Measurements from ENCODE around the gene HUWE1.

Gene HUWE1

DNA sequence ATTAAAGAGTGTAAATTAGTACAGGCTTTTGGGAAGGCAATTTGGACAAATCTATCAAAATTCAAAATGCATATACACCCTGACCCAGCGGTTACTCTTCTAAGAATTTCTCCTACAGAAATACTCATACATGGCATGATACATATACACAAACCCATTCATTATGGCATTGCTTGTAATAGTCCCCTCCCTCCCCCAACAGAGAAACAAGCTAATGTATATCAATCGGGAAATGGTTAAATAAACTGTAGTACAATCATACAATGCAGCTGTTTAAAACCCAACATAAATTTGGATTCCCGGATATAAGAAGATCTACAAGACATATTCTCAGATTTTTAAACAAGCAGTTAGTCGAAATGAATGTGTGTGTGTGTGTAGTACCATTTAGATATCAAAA, 808 bp downstream of the HUWE1 start:
- no peak for DNase-seq

DNA sequence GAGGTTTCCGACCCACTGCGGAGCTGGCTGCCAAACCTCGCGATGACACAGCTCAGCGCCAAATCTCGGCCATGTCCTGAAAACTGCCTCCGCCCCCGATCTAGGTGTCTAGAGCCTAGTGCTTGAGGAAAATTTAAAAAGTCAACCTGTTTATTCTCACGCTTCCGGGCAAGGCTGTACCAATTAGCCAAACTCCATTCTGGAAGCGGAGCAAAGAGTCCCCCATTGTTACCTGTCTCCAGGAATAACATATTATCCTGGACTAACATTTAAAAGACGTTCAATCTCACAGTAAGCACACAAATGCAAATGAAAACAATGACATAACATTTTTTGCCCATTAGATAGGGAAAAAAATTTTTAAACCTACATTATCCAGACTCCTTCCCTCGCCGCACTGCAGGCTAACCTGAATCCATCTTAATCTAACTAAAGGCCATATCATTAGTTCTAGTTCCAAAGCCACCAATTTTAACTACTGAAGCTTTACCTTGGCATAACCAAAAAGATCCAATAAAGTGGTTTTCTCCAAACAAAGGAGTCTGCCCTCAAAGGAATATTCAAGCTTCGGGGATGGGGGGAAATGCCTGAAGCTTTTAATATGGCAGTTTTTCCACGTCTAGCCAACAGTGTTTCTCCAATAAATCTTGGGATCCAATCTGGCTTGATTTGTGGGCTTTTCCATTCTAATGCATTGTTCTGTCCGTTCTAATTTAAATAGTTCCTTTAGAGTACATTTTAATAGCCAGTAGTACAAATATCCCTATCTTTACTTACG, 1.9 kb downstream of the HUWE1 start:
- no peak for DNase-seq

DNA sequence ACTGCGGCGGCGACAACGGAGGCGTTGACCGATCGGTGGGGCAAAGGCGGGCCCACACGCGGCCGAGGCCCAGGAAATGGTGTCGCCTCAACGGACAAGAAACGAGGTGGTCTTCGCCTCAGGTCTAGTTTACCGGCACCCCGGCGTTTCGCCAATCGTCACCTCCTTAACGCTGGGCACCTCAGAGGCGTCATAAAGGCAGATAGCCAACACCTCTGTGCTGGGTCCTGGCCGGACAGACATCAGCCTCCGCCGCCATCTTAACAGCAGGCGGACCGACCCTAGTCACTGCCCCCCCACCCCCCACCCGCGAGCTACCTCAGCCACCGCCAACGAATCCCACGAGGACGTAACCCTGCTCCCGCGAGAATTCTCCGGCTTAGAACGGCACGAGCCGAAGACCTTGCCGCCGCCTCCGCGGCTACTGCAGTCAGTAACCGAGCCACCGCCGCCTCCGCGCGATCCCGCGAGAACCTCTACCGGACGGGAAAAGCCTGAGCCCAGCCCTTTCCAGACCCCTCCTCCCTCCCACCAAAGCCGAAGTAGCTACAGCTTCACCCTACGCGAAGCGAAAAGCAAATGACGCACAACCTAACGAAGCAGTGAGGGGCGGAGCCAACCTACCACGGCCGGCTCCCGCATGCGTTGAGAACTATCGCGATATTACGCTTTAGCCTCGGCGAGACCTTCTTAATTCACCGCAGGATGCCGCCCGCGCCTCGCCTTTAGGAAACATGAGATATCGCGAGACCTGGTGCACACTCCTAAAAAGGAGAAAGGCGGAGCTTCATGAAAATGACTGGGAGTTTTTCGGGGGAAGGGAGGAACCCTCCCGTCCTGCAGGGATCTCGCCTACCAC, 2.7 kb downstream of the HUWE1 start:
- DNase-seq = peak; percentile 94

DNA sequence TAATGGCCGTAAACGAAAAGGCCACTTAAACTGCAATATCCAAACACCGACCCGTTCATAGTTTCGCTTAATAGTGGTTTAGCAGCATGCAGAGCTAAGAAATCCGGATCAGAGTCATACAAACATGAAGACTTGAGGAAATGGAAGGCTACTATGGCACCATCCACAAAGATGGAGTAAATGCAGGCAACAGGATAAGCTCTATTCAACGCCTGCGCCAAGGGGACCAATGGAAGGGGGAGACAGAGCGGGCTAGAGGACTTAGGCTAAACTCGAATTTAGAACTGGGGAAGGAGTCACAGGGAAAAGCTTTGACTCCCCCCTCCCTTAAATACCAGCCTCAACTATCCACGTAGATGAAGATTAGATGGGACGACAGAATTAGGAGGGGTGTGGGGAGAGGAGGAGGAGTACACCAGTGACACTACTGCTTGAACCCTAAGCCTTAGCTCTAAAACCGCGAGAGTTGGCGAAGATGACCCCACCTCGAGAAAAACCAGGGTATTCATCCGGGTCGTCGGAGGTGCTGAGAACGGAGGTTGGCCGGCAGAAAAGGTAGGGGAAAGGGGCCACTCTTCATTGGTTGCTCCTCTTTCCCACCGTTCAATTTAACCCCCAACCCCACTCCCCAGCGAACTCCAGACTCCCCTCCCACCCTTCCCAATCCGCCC, 3.5 kb downstream of the HUWE1 start:
- peak; percentile 37 for DNase-seq

DNA sequence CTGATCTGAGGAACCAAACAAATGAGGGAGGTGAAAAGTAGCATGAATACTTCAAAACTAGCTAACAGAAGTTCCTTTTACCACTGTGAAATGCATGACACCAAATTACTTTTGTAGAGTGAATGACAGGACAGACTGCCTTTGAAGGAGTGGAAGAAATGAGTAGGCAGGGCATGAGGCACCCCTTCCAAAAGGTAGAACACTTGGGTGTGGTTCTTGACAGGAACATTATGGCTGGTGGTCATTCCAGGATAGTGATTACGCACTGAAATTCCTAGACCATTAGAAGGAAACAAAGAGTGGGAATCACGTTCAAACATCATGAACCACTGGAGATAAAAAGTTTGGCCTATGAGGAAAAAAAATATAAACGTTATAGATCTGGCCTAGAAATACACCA, 4.9 kb downstream of the HUWE1 start:
- no peak for DNase-seq

DNA sequence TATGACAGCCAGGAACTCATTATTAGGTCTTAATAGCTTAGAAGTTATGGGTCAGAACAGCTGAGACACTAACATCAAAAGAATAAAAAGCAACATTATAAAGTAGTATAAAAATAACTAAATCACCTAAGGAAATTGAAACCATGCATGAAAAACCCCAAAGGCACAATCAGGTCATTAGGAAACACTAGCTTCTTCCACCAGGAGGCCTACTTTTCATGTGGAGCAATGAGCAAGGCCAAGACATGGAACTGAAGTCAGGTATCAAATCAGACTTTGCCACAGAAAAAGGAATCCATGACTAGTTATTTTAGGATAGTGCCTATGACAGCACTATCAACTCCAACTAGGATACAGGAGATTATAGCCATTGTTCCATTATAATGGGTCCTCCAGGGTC, 7.9 kb downstream of the HUWE1 start:
- no peak for DNase-seq

DNA sequence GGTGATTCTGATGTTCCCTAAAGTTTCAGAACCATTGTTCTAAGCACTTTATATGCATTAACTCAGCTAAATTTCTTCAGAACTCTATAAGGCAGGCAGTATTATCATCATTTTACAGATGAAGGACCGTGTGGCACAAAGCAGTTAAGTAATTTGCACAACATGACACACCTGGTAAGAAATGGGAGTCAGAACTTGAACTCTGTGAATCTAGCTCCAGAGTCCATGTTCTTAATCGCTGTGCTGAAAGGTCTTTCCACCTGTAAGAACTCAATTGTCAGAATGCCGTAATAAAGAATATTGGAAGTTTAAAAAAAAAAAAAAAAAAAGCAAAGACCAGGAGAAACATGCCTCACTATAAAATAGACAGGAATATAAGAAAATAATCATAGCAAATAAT, 9.2 kb downstream of the HUWE1 start:
- no peak for DNase-seq

DNA sequence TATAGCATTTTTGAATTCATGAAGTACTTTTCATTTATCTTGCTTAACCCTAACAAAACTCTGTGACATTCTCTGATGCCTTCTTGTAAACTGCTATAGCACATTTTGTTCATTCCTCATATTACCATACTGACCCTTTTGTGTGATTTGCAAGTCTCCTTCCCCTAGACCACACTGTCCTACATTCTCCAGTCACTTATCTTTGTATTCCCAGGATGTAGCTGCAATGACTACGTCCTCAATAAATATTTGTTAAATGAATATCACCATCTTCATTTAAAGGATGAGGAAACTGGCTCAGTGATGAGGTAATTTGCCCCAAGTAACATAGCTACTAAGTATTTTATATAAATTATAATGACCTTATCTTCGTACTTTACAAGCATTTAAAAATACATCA, 11.9 kb downstream of the HUWE1 start:
- no peak for DNase-seq

DNA sequence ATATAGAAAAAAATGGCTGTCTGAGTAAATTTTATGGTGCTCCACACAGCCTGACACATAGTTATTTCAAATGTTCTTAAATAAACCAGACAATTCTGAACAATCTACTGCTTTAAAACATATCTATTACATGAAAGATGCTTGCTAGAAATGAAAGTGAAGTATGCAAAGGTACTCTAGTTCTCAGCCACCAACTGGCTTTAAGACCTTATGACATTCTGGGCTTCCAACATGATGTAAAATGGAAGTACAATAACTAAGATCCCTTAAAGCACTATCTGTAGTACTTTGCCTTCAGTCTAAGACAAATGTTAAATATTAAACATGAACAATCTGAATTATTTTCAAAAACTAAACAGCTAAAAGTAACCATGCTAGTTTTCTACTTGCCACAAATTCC, 17.3 kb downstream of the HUWE1 start:
- no peak for DNase-seq

DNA sequence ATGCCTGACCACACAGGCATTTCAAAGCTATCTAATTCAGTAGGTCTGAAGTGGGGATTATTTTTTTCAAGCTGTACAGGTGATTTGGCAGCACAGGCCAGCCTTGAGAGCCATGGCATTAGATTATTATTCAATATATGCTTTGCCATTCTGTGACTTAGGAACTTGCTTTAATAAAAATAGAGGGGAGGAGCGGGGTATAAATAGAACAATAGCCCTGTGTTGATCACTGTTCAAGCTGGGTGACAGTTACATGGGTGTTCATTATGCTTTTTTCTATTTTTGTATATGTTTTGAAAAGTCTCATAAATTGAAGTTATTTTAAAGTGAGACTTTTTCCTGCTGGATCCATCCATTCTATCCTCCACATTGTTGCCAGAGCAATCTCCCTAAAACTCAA, 20.3 kb downstream of the HUWE1 start:
- no peak for DNase-seq

DNA sequence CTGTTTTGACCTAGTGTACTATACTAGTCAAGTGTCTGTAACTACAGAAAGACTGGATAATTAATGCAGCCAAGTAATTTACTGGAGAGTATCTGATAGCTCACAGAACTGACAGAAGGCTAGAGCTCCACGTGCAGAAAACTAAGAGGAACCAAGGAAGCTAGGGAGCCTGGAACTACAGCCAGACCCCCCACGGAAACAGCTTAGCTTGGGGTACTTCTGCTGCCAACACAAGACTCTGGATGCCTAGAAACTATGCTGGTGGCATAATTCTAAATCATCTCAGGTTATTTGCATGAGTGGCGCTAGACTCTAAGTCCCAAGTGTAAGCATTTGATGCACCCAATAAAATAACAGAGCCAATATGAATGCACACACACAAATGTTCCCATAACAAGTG, 26.5 kb downstream of the HUWE1 start:
- DNase-seq = no peak

DNA sequence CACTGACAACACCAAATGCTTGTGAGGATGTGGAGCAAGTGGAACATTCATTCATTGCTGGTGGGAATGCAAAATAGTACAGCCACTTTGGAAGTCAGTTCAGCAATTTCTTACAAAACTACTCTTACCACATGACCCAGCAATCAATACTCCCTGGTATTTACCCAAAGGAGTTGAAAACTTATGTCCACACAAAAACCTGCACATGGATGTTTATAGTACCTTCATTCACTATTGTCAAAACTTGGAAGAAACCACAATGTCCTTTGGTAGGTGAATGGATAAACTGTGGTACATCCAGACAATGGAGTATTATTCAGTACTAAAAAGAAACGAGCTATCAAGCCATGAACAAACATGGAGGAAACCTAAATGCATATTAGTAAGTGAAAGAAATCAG, 27.5 kb downstream of the HUWE1 start:
- DNase-seq = no peak

DNA sequence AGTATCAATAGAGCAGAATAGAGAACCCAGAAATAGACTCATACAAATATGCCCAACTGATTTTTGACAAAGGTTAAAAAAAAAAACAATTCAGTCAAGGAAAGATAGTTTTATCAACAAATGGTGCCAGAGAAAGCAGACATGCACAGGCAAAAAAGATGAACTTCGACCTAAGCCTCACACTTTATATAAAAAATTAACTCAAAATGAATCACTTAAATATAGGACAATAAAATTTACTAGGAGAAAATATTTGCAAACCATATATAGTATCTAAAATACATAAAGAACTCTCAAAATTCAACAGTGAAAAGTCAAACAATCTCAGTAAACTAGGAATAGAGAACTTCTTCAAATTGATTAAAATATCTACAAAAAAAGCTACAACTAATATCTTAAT, 29.7 kb downstream of the HUWE1 start:
- no peak for DNase-seq

DNA sequence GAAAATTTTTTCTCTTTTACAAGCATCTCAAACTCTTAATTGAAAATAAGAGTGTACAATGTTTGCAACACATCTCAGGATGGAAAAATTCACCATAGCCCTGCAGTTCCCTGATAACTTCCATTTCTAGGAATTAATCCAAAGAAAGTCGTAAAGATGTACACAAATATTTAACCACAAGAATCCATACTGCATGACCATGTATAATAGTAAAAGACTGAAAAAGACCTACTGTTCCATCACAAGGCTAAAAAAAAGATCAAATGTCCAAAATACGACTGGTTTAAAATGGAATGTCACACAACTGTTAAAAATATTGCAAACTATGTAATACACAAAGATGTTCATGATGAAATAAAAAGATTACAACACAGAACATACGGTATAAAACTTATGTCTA, 32.1 kb downstream of the HUWE1 start:
- DNase-seq = no peak

DNA sequence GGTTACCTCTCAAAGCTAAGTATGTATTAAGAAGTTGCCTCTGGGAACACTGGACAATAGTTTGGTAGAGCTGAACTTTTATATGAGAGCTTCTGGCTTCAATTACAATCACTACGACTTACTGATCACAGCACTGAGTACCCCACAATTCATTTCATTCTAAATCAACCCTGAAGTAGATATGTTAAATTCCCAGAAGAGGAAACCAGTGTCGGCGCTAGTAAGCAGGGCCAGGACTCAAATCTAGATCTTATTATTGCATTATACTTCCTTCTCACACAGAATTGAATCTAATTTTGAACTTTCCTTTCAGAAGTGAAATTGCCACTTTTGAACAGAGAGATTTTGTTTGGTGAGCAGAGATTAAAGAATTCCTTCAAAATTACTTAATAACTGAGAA, 41.8 kb downstream of the HUWE1 start:
- no peak for DNase-seq

DNA sequence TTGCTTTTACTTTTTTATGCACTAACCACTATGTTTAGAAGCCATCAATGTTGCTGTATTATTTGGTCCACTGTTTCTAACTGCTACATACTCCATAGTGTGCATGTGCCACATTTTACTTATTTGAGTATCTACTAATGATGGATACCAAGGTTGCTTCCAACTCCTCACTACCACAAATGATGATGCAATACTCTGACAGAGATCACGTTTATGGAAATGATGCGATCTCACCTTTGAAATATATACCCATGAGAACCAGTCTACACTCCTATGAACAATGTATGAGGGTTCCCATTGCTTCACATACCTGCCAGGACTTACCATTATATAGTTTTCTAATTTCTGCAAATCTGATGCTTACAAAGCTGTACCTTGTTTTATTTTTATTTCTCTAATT, 44.2 kb downstream of the HUWE1 start:
- no peak for DNase-seq

DNA sequence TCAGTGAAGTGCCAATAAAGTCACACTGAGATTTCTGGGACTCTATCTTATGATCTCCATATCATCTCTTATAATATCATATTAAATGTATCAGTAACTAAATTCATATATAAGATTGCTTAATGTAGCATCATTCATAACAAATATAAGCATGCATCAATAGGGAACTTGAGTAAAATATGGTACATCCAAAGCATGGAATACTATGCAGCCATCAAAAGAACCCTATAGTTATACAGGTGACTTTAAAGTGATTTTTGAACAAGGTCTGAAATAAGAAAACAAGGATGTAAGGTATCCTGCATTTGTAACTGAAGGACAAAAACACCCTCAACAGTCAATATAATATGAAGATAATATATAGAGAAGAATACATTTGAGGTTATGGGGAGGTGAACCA, 47.3 kb downstream of the HUWE1 start:
- DNase-seq = no peak

DNA sequence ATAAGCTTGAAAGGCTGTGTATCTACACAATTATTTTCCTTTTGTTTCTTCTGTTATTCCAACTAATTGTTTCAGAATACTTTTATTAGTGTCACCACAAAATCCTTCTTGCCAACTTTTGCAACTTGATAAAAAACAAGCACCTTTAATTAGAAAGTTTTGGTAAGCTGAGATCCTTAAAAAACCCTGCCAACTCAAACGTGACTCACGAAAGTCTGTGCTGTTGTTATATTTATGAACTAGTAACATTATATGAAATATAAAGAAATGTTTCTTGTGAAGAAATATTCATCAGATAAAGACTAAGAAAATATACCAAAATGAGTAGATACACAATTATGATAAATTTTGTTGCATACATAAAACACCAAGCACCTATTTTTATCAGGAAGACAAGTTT, 49.0 kb downstream of the HUWE1 start:
- DNase-seq = no peak

DNA sequence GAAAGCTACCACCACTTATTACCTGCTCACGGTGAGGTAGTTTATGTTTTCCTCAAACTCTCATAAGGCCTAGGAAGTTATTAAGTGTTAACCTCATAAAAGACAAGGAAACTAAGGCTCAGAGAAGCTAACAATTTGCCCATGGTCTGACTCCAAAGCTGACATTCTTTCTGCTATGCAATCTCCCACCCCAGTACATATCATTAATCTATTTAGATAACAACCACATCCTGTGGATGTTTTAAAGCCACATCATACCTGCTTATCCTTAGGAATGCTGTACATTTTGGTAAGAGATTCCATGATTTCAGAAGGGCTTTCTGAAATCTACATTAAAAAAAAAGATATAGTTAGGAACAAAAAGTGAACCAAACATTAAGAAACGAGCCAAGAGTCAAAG, 55.4 kb downstream of the HUWE1 start:
- no peak for DNase-seq

DNA sequence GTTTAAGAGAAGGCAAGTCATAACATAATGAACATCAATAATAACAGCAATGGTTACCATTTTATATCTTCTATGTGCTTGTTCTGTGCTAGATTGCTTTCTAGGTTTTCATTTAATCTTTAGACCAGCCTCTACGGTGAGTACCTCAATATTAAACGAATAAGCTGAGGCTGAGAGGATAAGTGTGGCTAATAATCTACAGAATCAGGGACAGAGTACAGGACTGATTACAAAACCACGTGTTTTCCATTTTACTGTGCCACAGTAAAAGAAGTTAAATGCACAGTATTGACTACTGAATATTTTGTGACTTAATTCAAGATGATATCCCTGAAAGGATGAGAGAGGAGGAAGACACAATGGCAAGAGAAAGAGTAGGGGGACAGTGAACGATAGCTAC, 56.3 kb downstream of the HUWE1 start:
- no peak for DNase-seq

DNA sequence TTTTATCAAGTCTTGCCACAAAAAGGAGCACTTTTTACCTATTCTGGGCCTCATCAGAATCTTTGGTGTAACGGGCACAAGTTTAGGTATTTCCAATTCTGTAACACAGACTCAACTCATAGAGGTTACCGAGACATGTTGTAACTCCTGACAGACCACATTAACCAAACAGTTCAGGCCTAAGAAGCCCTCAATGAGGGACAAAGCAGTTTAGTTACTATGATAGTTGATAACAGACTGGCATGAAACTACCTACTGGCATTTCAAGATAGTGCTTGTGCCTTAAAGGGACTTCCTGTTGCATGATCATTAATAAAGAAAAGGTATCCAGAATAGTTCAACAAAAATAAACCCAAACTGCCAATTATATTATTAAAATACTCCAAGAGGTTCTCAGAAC, 64.1 kb downstream of the HUWE1 start:
- no peak for DNase-seq

DNA sequence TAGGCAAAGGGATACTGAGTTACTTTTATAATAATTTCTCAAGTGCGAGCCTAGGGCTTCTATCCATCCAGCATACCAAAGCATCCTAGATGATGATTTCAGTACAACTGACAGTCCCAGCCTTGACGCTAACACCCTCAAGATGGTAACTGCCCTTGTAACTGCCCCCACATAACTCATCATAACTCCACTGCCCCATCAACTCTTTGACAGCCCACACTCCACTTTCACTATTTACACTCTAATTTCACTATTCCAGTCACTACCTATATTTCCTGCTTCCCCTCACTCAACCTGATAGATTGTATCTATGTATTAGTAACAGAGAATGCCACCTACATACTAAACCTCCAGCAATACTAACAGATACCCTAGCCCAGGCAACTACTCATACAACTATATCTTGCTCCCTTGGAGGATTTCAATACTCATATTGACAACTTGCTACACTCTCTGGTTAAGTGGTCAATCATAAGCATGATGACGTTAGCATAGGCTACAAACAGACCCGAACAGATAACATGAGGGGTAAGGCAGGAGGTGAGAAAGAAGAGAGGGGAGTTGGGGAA, 65.0 kb downstream of the HUWE1 start:
- no peak for DNase-seq

DNA sequence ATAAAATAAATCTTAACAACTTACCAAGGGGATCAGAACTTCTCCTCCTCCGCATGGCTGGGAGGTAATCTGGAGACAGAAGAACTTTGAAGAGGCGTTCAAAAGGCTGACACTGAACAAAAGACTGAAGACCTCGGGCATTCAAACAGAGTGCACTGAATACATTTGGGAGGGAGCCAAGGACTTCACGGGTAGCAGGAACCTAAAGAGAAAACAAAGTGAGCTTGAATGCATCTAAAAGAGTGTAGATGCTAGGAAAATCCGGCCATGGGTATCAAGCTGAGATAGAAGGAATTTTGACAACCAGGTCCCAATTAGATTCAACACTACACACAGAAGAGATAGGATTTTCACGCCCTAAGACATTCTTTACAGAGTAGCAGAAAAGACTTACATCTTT, 69.6 kb downstream of the HUWE1 start:
- DNase-seq = no peak

DNA sequence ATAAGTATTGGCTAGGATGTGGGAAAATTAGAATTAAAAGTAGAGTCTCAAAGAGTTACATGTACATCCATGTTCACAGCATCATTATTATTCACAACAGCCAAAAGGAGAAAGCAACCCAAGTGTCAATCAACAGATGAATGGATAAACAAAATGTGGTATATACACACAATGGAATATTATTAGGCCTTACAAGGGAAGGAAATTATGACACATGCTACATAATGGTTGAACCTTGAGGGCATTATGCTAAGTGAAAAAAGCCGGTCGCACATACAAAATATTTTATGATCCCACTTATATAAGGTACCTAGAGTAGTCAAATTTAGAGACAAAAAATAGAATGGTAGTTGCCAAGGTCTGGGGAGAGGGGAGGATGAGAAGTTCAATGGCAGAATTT, 80.1 kb downstream of the HUWE1 start:
- DNase-seq = no peak
